ENCODE measurements around the gene TNIP3. TPM values are rescaled to one million over a fixed set of nuclear protein-coding genes. Genes with fewer than 3 reads are reported as not detected.

TNIP3 gene
- total RNA-seq, 1 donor from 2014 or later: 0.53 TPM

DNA sequence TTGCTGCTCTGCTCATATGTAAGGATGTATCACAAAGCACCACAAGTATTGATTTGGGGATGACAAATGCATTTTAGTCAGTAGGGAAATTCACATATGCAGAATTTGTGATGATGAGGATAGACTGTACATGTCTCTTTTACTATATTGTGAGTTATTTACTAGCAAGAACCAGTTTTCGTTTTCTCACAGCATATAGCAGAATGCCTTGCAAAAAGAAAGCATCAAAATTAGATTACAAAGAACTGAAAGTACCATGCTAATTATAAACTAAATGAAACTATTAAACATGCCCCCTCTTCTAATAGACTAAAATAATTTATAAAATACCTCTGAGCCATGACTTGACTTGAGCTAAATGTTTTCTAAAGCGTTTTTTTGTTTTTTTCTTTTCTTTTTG is 20.1 kb downstream of the TNIP3 start:
- ATAC-seq (no peak), DNase-seq (ENCODE audit: low spot score) (no peak)
- intact Hi-C loops (cut with DNase I): no loop called here

GRCh38 chr4:121143131-121143530 is 21.0 kb downstream of the TNIP3 start:
- no peak for DNase-seq (ENCODE audit: low spot score)
- intact Hi-C loops (cut with DNase I): no loop called here
- no peak for ATAC-seq

DNA sequence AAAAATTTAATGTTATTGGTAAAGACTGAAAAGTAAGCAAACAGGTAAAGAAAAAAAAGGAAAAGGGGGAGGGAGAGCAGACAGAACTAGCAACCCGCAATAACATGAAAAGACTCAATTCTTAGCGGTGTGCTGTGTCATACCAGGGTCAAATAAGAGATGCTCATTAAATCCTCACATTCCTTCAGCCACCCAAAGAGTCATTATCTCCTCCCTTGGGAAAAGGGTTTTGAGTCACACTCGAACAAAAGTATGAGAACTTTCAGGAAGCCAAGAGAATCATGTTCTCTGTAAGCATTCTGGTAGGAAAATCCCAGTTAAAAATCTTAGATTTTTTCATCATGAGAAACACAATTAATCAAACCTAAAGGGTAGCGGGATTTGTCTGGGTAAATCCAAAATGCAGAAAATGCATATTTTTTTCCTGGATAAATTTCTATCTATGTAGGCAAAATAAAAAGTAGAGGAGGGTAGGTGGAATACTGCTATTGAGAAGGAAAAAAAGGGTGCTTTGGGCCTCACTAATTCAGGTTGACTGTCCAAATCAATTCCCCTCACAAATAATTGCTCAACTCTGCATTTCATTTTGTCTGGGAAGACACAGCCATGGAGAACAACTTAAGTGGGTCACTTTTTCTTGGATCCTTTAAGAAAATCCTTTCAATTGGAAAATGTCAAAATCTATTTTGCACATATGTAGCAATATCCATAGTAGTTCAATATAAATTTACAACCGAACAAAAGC is 23.2 kb downstream of the TNIP3 start:
- ATAC-seq (no peak), DNase-seq (ENCODE audit: low spot score) (no peak)
- intact Hi-C loops (cut with DNase I): no loop called here

DNA sequence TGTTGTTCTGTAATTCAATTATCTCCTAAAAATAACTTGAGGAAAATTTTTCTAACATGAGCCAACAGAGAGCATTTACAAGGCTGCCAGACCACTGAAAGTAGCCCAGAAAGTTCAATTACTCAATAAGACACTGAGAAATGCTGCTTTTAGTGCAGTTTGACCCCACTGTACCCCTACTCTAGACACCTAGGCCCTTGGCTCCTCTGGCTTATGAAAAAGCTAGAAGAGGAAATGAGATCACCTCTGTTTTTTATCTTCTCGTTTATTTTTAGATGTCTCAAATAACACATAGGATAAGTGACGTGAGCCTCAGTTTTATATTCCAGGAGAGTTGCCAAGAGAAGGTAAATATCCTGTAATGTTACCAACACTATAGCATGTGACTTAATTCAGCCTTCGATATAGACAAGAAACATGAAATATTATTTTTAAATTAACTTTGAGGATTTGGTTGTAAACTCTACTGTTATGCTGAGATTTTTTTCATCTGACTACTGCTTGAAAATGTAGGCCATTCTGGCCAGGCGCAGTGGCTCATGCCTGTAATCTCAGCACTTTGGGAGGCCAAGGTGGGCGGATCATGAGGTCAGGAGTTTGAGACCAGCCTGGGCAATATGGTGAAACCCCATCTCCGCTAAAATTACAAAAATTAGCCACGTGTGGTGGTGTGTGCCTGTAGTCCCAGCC is 24.4 kb downstream of the TNIP3 start:
- intact Hi-C loops (cut with DNase I): no loop called here
- ATAC-seq (no peak), DNase-seq (ENCODE audit: low spot score) (no peak)

DNA sequence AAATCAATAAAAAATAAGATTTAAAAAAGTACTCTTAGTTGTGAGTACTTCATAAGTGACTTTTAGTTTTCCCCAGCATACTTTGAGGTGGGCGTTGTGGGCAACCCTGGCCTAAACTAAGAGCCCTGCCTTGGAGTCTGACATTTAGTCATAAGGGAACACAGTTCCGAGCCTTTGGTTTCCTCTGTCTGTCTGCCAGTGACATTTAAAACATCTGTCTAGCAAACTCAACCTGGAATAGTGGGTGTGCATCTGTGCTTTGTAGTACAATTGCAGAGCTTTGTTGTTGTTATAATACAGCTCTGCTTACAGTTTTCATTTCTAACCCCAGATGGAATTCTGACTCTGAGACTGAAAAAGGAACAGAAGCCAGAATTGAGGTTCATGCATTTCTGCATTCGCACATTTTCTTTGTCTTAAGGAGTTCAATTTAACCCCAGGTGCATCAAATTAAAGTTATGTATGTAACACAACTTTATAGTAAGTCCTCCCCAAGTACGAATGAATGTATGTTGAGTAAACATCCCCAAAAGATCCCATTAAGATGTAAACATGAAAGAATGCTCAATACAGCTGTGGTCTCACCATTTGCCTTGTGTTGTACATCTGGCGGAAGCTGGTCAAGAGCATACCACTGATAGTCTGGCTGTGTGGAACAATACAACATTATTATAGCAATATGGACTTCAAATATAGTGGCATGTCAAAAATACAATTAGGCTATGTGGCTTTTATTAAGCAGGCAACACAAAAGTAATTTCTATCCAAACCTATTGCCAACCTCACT is 25.9 kb downstream of the TNIP3 start:
- intact Hi-C loops (cut with DNase I): no loop called here
- peak; percentile 20 for ATAC-seq

GRCh38 chr4:121130326-121130660 is 33.8 kb downstream of the TNIP3 start:
- intact Hi-C loops (cut with DNase I): no loop called here
- DNase-seq (ENCODE audit: low spot score): no peak
- no peak for ATAC-seq

More for the DNA sequence above, 25.9 kb downstream of the TNIP3 start:
- no peak for DNase-seq (ENCODE audit: low spot score)

DNA sequence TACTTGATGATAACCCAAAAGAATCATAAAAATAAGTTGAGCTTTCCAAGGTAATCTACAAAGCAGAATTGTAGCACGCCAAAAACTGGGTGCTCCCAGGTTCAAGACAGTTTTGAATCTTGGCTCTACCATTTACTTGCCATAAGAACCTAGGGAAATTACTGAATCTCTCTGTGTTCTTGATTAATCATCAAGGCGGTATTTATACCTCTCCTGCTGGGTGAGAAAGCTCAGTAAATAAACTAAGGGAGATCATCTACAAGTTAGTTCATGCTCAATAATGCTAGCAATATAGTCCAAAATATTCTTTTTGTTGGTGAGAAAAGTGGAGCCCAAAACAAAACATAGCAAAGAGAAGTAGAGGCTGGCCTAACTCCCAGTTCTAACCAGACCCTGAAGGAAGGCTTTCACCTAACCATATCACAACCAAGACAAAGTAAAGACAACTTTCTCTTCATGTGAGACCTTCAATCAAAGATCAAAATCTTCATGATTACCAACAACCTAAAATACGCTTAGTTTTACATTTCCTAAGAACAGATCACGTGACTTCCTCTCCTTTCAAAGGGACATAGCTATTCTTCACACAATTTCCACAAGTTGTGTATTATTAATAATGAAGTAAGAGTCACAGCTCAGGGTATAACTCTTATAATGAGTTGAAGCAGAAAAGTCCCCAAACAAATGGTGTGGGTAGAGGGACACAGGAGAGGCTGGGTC is 34.4 kb downstream of the TNIP3 start:
- intact Hi-C loops (cut with DNase I): no loop called here

DNA sequence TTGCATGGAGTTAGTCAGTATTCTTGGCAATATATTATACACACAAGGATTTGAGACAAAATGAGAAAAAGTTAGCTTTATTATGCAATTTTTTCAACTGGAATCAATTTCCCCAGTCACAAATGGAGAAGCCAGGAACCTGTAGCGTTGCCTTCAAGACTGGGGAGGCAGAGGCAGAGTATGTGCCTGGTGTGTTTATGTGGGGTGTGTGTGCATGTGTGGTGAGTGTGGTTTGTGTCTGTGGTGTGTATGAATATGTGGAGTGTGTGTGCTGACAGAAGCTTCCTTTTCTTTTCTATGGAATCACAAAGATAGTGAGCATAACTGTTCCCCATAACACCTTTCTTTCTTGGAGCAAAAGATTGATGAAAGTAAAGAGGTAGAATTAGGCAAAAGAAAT is 37.0 kb downstream of the TNIP3 start:
- no peak for ATAC-seq
- no peak for DNase-seq (ENCODE audit: low spot score)
- intact Hi-C loops (cut with DNase I): no loop called here

More for the DNA sequence above, 34.4 kb downstream of the TNIP3 start:
- ATAC-seq (no peak), DNase-seq (ENCODE audit: low spot score) (no peak)

- intact Hi-C loops (cut with DNase I): no loop called here
- no peak for DNase-seq (ENCODE audit: low spot score)
- no peak for ATAC-seq
Measured at GRCh38 chr4:121126449-121127006, 37.6 kb downstream of the TNIP3 start.

- no peak for ATAC-seq
- intact Hi-C loops (cut with DNase I): no loop called here
- DNase-seq (ENCODE audit: low spot score): no peak
Measured at GRCh38 chr4:121125498-121125885, 38.6 kb downstream of the TNIP3 start.

GRCh38 chr4:121122661-121123060 is 41.5 kb downstream of the TNIP3 start:
- DNase-seq (ENCODE audit: low spot score): no peak
- intact Hi-C loops (cut with DNase I): no loop called here
- no peak for ATAC-seq

DNA sequence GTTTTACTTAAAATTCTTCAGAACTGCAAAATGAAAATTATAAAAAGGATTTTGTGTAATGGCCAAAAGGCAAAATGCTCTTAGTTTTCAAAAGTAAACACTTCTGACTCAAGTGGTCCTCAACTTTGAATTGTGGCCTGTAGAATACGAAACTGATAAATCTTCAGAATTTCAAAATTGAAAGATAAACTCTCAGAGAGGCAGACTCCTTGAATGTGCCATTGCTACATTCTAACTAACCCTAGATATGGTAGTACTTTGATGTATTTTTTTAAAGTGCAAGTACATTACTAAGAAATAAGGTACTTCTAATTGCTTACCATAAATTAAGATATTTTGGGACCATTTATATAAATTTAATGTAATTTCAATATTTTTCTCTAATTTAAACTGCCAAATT is 44.4 kb downstream of the TNIP3 start:
- intact Hi-C loops (cut with DNase I): no loop called here
- DNase-seq (ENCODE audit: low spot score): no peak
- no peak for ATAC-seq

DNA sequence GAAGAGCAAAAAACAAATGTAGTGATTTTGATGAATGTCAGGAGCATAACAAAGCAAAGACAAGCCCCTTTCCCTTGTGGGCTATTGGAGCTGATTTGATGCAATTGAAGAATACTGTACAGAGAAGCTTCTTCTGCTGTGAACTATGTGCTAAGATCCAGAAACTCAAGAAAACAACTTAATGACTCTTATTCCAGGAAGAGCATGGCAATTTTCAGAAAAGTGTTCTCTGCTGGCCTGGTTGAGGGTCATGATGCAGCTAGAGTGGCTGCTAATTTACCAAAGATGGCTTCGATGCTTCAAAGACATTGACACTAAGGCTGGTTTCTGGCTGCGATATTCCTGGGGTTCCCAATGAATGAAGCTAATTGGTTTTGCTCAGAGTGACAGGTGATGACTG is 45.8 kb downstream of the TNIP3 start:
- intact Hi-C loops (cut with DNase I): no loop called here

GRCh38 chr4:121114756-121115155 is 49.4 kb downstream of the TNIP3 start:
- intact Hi-C loops (cut with DNase I): no loop called here
- DNase-seq (ENCODE audit: low spot score) (no peak), ATAC-seq (no peak)

More for the DNA sequence above, 45.8 kb downstream of the TNIP3 start:
- no peak for DNase-seq (ENCODE audit: low spot score)
- no peak for ATAC-seq

DNA sequence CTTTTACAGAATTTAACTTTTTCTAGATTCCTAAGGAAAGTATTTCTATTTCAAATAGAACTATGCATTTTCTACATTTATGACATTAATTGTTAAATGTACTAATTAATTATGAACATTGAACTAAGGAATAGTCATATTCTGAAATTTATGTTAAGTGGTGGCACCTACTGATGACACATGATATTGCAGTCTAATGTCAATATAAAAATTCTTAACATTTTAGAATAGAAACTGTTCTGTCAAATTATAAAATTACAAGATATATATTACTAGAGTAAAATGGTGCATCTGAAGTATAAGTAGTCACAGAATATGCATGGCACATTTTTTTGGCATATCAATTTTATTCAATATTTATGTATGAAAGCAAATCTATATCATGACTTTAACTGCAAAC is 51.6 kb downstream of the TNIP3 start:
- no peak for ATAC-seq
- DNase-seq (ENCODE audit: low spot score): no peak
- intact Hi-C loops (cut with DNase I): no loop called here

GRCh38 chr4:121108557-121108956 is 55.6 kb downstream of the TNIP3 start:
- intact Hi-C loops (cut with DNase I): no loop called here
- ATAC-seq (no peak), DNase-seq (ENCODE audit: low spot score) (no peak)

- DNase-seq (ENCODE audit: low spot score) (no peak), ATAC-seq (no peak)
- intact Hi-C loops (cut with DNase I): no loop called here
Measured at GRCh38 chr4:121107507-121107906, 56.6 kb downstream of the TNIP3 start.

- DNase-seq (ENCODE audit: low spot score) (no peak), ATAC-seq (no peak)
- intact Hi-C loops (cut with DNase I): no loop called here
Measured at GRCh38 chr4:121100093-121100775, 63.9 kb downstream of the TNIP3 start.

DNA sequence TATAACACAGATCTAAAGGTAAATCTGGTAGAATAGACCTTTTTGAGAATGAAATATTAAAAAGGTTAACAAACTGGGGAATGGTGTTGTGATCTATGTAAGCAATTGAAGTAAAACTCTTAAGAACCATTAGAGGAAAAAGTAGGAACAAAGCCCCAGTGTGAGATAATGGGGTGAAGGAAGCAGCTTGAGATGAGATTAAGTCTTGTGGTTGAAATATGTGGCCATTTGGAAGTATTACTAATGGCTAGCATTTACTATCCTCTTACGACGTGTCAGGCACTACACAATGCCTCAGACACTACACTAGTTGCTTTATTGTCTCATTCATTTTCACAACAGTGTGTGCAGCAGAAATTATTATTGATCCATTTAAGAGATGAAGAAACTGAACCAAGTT is 65.9 kb downstream of the TNIP3 start:
- intact Hi-C loops (cut with DNase I): no loop called here
- ATAC-seq (no peak), DNase-seq (ENCODE audit: low spot score) (no peak)
